Endothelial cell of umbilical vein (primary cell): Measurements from ENCODE around the gene COL1A2. TPM values are rescaled to one million over a fixed set of nuclear protein-coding genes. Genes with fewer than 3 reads are reported as not detected.

Experiments
- BruUV-seq: library from RNA; stranded (reverse); fragments of 400-500 nt; replicated peaks from 2 replicates; lab custom pipeline; 2021; lab: Mats Ljungman, UMichigan
- CTCF ChIA-PET: fragments of 300-600, 350-600 bp; sonication (Branson Sonifier 250); formaldehyde crosslinking; loops from one replicate; lab custom pipeline; 2021; ENCODE audit warnings: antibody characterized with exemption, inconsistent platforms; lab: Charles Lee
- POLR2A ChIA-PET: fragments of 300-600, 350-600 bp; sonication (Branson Sonifier 250); formaldehyde crosslinking; loops from one replicate; lab custom pipeline; 2021; ENCODE audit warnings: antibody characterized with exemption, inconsistent platforms; lab: Charles Lee
- DNase-seq: peaks from one replicate; pipeline ENCODE4 v3.0.0-alpha.2; 2011; ENCODE audit warnings: low read depth, low spot score
- FAIRE-seq: peaks from 2 replicates; lab custom pipeline; 2011; peaks lifted over from hg19 to GRCh38; lab: Jason Lieb, UNC
- H2AFZ ChIP-seq: 2 replicates; pipeline ENCODE4 v1.6.0; 2012; ENCODE audit warnings: low read depth, low read length, control low read depth, inconsistent platforms
- H3K27ac ChIP-seq: 2 replicates; pipeline ENCODE4 v1.5.1; 2011; ENCODE audit warnings: low read depth, mild to moderate bottlenecking, control low read depth, low read length, moderate library complexity; ENCODE audit not compliant: insufficient read depth
- H3K27me3 ChIP-seq, 2 experiments: 2 replicates each; pipeline versions ENCODE4 v1.6.0 to v1.6.1; 2011; ENCODE audit warnings: low read length in 2 of 2, mixed read lengths in 1 of 2; ENCODE audit not compliant: control insufficient read depth in 2 of 2, insufficient read depth in 2 of 2
- H3K36me3 ChIP-seq, 2 experiments: 2 replicates in 1 of 2; 3 replicates in 1 of 2; pipeline ENCODE4 v1.5.1; 2011; ENCODE audit warnings: low read length in 2 of 2, mild to moderate bottlenecking in 1 of 2, moderate library complexity in 1 of 2; ENCODE audit not compliant: control insufficient read depth in 2 of 2, insufficient read depth in 2 of 2; ENCODE audit errors: extremely low read depth in 1 of 2
- H3K4me1 ChIP-seq: 3 replicates; pipeline ENCODE4 v1.5.1; 2011; ENCODE audit warnings: mild to moderate bottlenecking, low read length; ENCODE audit not compliant: control insufficient read depth, insufficient read depth; ENCODE audit errors: extremely low read depth
- H3K4me2 ChIP-seq: 2 replicates; pipeline ENCODE4 v1.6.1; 2011; ENCODE audit warnings: low read length, control low read depth, mixed read lengths; ENCODE audit not compliant: insufficient read depth
- H3K4me3 ChIP-seq, 3 experiments: fragments of 200-600 bp in 1 of 3; sonication (generic), shearing (Covaris generic) in 1 of 3; replicated peaks in 1 of 3; 2 replicates each; pipeline ENCODE4 v1.5.1; 2011 to 2016; ENCODE audit warnings: control low read depth in 3 of 3, low read length in 3 of 3, mild to moderate bottlenecking in 2 of 3, inconsistent platforms in 1 of 3, low read depth in 1 of 3, moderate library complexity in 1 of 3; ENCODE audit not compliant: insufficient read depth in 1 of 3
- H3K79me2 ChIP-seq: 2 replicates; pipeline ENCODE4 v1.6.0; 2012; ENCODE audit warnings: low read length, inconsistent platforms; ENCODE audit not compliant: control insufficient read depth, insufficient read depth
- H3K9ac ChIP-seq: replicated peaks from 2 replicates; pipeline ENCODE3; 2011; ENCODE audit warnings: low read length, control low read depth; ENCODE audit not compliant: insufficient read depth; ENCODE audit errors: extremely low read depth
- H3K9me1 ChIP-seq: replicated peaks from 3 replicates; pipeline ENCODE4 v1.6.0; 2011; ENCODE audit warnings: mild to moderate bottlenecking, low read length; ENCODE audit not compliant: control insufficient read depth, insufficient read depth; ENCODE audit errors: extremely low read depth
- H3K9me3 ChIP-seq: replicated peaks from 2 replicates; pipeline ENCODE4 v1.5.1; 2012; ENCODE audit warnings: low read length, inconsistent platforms; ENCODE audit not compliant: control insufficient read depth, insufficient read depth
- H4K20me1 ChIP-seq: replicated peaks from 2 replicates; pipeline ENCODE3; 2011; ENCODE audit warnings: mild to moderate bottlenecking, low read length; ENCODE audit not compliant: control insufficient read depth, insufficient read depth; ENCODE audit errors: extremely low read depth
- EZH2 ChIP-seq: IDR thresholded peaks from 2 replicates; pipeline ENCODE4 v1.6.1; 2012; ENCODE audit warnings: borderline replicate concordance, low read depth, mild to moderate bottlenecking, moderate library complexity, low read length, inconsistent platforms; ENCODE audit not compliant: severe bottlenecking
- GATA2 ChIP-seq: IDR thresholded peaks from 2 replicates; pipeline ENCODE4 v1.7.0; 2011; ENCODE audit warnings: low read depth, mild to moderate bottlenecking, moderate library complexity, mixed read lengths, low read length; ENCODE audit not compliant: insufficient read length, insufficient read depth
- MAX ChIP-seq: IDR thresholded peaks from 2 replicates; pipeline ENCODE4 v1.6.1; 2011; ENCODE audit not compliant: insufficient read depth, insufficient read length
- MYC ChIP-seq: IDR thresholded peaks from one replicate; pipeline ENCODE4 v1.6.1; 2011; ENCODE audit warnings: mild to moderate bottlenecking, low read depth, low read length
- POLR2AphosphoS5 ChIP-seq: IDR thresholded peaks from 2 replicates; pipeline ENCODE4 v1.6.1; 2012; ENCODE audit warnings: low read depth, mild to moderate bottlenecking, control low read depth, low read length, moderate library complexity; ENCODE audit not compliant: insufficient read depth
- dilution Hi-C: fragments of 300-500 bp; cut with MboI; formaldehyde crosslinking; loops from one replicate; pipeline ENCODE4 v1.15.0; 2019; ENCODE audit warnings: low sequenced_read_pairs; ENCODE audit not compliant: extremely low pct_ligation_motif_present
- intact Hi-C: fragments of 100-400 bp; cut with micrococcal nuclease; formaldehyde crosslinking; loops from one replicate; pipeline ENCODE4 v1.10.0; 2022
- polyA plus RNA-seq, 4 experiments: library from polyadenylated mRNA; depleted of rRNA in 3 of 4; stranded (reverse) in 3 of 4; unstranded in 1 of 4; fragments of >200 nt; gene quantifications; 2 replicates each; pipeline versions ENCODE4 v1.2.1 to v1.2.3, GENCODE V29; 2011 to 2012; ENCODE audit warnings: missing spikeins in 1 of 4
- total RNA-seq: library from RNA; stranded (reverse); gene quantifications from 2 replicates; pipeline ENCODE4 v1.2.3, GENCODE V29; 2021
- TF ChIP-seq, protein P1 (sequence below), 2 donors: IDR thresholded peaks; 1 replicate in 1 of 2; 2 replicates in 1 of 2; pipeline ENCODE4 v1.5.1; 2011; ENCODE audit warnings: low read length in 2 of 2, mild to moderate bottlenecking in 2 of 2, moderate library complexity in 2 of 2, control low read depth in 1 of 2, inconsistent platforms in 1 of 2, low read depth in 1 of 2; ENCODE audit not compliant: insufficient read depth in 1 of 2; ENCODE audit errors: extremely low read depth in 1 of 2

Gene COL1A2
- total and polyA plus RNA-seq, 2 donors (not counting 3 experiments of a cell fraction or from before 2014, with no cell fraction given) = 28.9 to 40.8 TPM

GRCh38 chr7:94436018-94436604 lies 41.4 kb downstream of the COL1A2 start:
- dilution Hi-C loops = loop anchor here (25.0 kb wide), 1 partner anchor 149 kb away; no protein-coding TSS in a partner anchor
- POLR2A ChIA-PET = no interaction called here
- FAIRE-seq (peak; percentile 95), DNase-seq (peak; percentile 69)
- Histone ChIP-seq H3K4me2 (no peak overlapping the region), H3K4me3 (no peak overlapping the region), H3K4me1 (no peaks in the 10 kb centered on the region), H3K36me3 (no peaks in the 10 kb centered on the region), H3K79me2 (no peaks in the 10 kb centered on the region), H3K9ac (no peak overlapping the region), H3K9me1 (no peaks in the 10 kb centered on the region), H3K9me3 (no peaks in the 10 kb centered on the region), H3K27ac (no peak overlapping the region), H4K20me1 (no peaks in the 10 kb centered on the region), H2AFZ (peak overlapping the region; percentile 12), H3K27me3 (peaks cover 0 to 4% of the 10 kb centered on the region in 2 experiments)
- TF ChIP-seq EZH2 (no peak), POLR2AphosphoS5 (no peak), GATA2 (no peak), MYC (no peak), MAX (no peak)
- TF ChIP-seq, protein P1, sequence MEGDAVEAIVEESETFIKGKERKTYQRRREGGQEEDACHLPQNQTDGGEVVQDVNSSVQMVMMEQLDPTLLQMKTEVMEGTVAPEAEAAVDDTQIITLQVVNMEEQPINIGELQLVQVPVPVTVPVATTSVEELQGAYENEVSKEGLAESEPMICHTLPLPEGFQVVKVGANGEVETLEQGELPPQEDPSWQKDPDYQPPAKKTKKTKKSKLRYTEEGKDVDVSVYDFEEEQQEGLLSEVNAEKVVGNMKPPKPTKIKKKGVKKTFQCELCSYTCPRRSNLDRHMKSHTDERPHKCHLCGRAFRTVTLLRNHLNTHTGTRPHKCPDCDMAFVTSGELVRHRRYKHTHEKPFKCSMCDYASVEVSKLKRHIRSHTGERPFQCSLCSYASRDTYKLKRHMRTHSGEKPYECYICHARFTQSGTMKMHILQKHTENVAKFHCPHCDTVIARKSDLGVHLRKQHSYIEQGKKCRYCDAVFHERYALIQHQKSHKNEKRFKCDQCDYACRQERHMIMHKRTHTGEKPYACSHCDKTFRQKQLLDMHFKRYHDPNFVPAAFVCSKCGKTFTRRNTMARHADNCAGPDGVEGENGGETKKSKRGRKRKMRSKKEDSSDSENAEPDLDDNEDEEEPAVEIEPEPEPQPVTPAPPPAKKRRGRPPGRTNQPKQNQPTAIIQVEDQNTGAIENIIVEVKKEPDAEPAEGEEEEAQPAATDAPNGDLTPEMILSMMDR (IDR thresholded peaks at IDR 0.05; ENCODE audit: extremely low read depth in 1 of 2, insufficient read depth in 1 of 2, low read depth in 1 of 2, low read length in 2 of 2) = peak; percentile 73 to 83
- no TSS peak for BruUV-seq
- CTCF ChIA-PET = interaction anchor here (0.7 to 10.6 kb wide), 28 partner anchors 10 to 1254 kb away, joined by 3 to 276 read pairs (median 4); partner anchors contain the start of gene COL1A2
- intact Hi-C loops = loop anchor here (1.0 to 2.0 kb wide), 3 partner anchors 41 to 721 kb away; no protein-coding TSS in a partner anchor
